HCT116 (cell line): ENCODE results near the gene KIAA0930.

Experiments
- CBX3 ChIP-seq: IDR thresholded peaks from 2 replicates; pipeline ENCODE4 v1.6.1; 2012; ENCODE audit warnings: low read depth
- CEBPB ChIP-seq: IDR thresholded peaks from 2 replicates; pipeline ENCODE4 v1.6.1; 2012; ENCODE audit warnings: low read depth
- EZH2 ChIP-seq: fragments of 200-600 bp; sonication (generic); IDR thresholded peaks from 2 replicates; pipeline ENCODE4 v1.6.1; 2017; ENCODE audit warnings: antibody characterized with exemption, mixed run types
- EZH2phosphoT487 ChIP-seq: fragments of 200-600 bp; IDR thresholded peaks from 2 replicates; pipeline ENCODE4 v1.6.1; 2018; ENCODE audit warnings: antibody characterized with exemption, borderline replicate concordance
- FOSL1 ChIP-seq: IDR thresholded peaks from 2 replicates; pipeline ENCODE4 v1.6.1; 2012; ENCODE audit warnings: low read depth
- POLR2A ChIP-seq: IDR thresholded peaks from 2 replicates; pipeline ENCODE4 v1.7.0; 2011; ENCODE audit warnings: borderline replicate concordance; ENCODE audit not compliant: insufficient read depth, insufficient read length; ENCODE audit errors: extremely low read depth
- YY1 ChIP-seq: IDR thresholded peaks from 2 replicates; pipeline ENCODE4 v1.6.1; 2011; ENCODE audit warnings: low read length, low read depth, moderate library complexity, mild to moderate bottlenecking; ENCODE audit not compliant: insufficient replicate concordance; ENCODE audit errors: extremely low read depth
- ZFX ChIP-seq: fragments of 450-650 bp; IDR thresholded peaks from 2 replicates; pipeline ENCODE4 v1.6.1; 2017
- ZNF274 ChIP-seq: fragments of 200-500 bp; sonication (Bioruptor generic); IDR thresholded peaks from 2 replicates; pipeline ENCODE4 v1.6.1; 2014; ENCODE audit warnings: mild to moderate bottlenecking, low read depth, low read length, inconsistent platforms
- TF ChIP-seq, protein P1 (sequence below), 3 experiments: fragments of 200-600 bp in 1 of 3; sonication (generic) in 1 of 3; IDR thresholded peaks in 2 of 3; conservative IDR thresholded peaks in 1 of 3; 2 replicates each; pipeline ENCODE4 v1.5.1; 2012 to 2017; ENCODE audit warnings: low read depth in 2 of 3, low read length in 2 of 3, antibody characterized with exemption in 1 of 3, borderline replicate concordance in 1 of 3, control low read depth in 1 of 3, mild to moderate bottlenecking in 1 of 3, mixed read lengths in 1 of 3, mixed run types in 1 of 3, moderate library complexity in 1 of 3; ENCODE audit not compliant: insufficient read depth in 1 of 3

DNA sequence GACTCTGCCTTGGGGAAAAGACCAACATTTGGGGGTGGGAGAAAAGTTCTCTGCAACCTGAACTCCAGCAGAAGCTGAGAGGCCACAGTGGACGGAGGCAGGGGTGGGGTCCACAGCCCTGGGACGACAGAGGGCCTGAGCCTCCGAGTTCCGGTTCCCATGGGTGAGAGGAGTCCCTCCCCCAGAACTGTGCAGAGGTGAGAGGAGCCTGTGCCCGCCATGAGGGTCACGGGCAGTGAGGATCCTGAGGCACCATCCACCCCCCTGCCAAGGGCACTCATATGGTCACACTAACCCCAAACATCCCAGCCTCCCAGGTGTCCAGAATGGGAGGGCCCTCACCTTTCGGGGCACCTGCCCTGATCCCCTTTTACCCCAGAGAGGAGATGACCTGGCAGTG, 30.5 kb downstream of the KIAA0930 start:
- no peak for TF ChIP-seq EZH2
- TF ChIP-seq EZH2phosphoT487 = no peak
- no peak for TF ChIP-seq CBX3
- no peak for TF ChIP-seq FOSL1
- TF ChIP-seq, protein P1, sequence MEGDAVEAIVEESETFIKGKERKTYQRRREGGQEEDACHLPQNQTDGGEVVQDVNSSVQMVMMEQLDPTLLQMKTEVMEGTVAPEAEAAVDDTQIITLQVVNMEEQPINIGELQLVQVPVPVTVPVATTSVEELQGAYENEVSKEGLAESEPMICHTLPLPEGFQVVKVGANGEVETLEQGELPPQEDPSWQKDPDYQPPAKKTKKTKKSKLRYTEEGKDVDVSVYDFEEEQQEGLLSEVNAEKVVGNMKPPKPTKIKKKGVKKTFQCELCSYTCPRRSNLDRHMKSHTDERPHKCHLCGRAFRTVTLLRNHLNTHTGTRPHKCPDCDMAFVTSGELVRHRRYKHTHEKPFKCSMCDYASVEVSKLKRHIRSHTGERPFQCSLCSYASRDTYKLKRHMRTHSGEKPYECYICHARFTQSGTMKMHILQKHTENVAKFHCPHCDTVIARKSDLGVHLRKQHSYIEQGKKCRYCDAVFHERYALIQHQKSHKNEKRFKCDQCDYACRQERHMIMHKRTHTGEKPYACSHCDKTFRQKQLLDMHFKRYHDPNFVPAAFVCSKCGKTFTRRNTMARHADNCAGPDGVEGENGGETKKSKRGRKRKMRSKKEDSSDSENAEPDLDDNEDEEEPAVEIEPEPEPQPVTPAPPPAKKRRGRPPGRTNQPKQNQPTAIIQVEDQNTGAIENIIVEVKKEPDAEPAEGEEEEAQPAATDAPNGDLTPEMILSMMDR (IDR thresholded peaks at IDR 0.05 in 2 of 3, conservative IDR thresholded peaks at IDR 0.05 in 1 of 3; ENCODE audit: borderline replicate concordance in 1 of 3, insufficient read depth in 1 of 3, low read depth in 2 of 3, low read length in 2 of 3) = no peak
- no peak for TF ChIP-seq CEBPB
- TF ChIP-seq POLR2A = no peak
- TF ChIP-seq YY1 = no peak
- no peak for TF ChIP-seq ZFX
- TF ChIP-seq ZNF274 = no peak
